ENCODE results near the gene HPS6.
"Not testable (repeated sequence)": the region's sequence is repeated elsewhere in the genome, so short reads cannot be mapped to it uniquely, and the experiment has no call there.

The HPS6 gene

GRCh38 chr10:102064868-102065560, at the start of gene HPS6:
HPS6 (plus strand) TSS chr10:102065349; CDS start chr10:102065475, 126 bp downstream.
- peak; percentile 93 for DNase-seq

- no peak for DNase-seq
Observed at GRCh38 chr10:102016416-102016815, 48.7 kb upstream of the HPS6 start.

DNA sequence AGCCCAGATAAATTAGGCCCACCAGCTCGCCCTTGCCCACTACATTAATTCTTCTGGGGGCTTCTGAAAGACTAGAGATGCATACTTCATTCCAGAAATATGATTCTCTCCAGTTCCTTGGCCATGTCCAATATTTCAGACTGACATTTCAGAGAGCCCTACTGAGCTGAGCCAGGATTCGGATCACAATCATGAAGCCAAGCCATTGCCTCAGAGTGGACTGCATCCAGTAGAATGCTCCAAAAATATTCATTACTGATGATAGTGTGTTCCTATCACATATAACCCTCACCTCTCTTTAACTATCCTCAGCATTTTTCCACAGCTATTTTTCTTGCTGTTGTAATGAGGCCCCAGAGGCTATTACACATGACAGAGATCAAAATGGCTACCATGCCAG, 47.9 kb upstream of the HPS6 start:
- no peak for DNase-seq

DNA sequence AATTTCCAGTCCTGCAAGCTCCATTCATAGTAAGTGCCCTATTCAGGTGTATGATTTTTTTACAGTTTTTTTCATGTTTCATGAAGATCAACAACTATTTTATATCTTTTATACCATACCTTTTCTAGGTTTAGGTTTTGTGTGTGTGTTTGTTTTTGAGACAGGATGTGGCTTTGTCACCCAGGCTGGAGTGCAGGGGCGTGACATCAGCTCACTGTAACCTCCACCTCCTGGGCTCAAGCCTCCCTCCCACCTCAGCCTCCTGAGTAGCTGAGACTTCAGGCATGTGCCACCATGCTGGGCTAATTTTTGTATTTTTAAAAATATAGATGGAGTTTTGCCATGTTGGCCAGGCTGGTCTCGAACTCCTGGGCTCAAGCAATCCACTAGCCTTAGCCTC, 44.2 kb upstream of the HPS6 start:
- DNase-seq = no peak

DNA sequence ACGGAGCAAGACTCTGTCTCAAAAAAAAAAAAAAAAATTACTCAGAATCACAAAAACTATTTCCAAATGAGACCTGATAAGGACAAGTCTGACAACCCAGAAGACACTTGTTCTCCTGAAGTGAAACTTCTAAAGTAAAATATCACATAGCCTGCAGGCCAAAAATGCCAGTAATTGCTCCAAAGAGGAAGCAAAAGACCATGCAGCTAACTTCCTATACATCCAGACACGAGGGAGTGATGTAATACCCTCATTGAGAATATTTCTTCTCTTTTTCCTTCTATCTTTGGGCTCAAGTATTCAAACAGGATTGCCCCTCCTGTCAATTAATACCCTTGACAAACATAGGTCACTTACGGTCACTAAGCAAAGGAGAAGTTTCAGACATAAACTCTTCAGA, 40.4 kb upstream of the HPS6 start:
- peak; percentile 78 to 81 for DNase-seq

- DNase-seq = no peak
Observed at GRCh38 chr10:102027261-102027660, 37.9 kb upstream of the HPS6 start.

GRCh38 chr10:102033787-102034186, 31.4 kb upstream of the HPS6 start:
- DNase-seq = no peak

GRCh38 chr10:102035807-102036206, 29.3 kb upstream of the HPS6 start:
- not testable (repeated sequence) for DNase-seq

- no peak for DNase-seq
Observed at GRCh38 chr10:102038410-102038809, 26.7 kb upstream of the HPS6 start.

DNA sequence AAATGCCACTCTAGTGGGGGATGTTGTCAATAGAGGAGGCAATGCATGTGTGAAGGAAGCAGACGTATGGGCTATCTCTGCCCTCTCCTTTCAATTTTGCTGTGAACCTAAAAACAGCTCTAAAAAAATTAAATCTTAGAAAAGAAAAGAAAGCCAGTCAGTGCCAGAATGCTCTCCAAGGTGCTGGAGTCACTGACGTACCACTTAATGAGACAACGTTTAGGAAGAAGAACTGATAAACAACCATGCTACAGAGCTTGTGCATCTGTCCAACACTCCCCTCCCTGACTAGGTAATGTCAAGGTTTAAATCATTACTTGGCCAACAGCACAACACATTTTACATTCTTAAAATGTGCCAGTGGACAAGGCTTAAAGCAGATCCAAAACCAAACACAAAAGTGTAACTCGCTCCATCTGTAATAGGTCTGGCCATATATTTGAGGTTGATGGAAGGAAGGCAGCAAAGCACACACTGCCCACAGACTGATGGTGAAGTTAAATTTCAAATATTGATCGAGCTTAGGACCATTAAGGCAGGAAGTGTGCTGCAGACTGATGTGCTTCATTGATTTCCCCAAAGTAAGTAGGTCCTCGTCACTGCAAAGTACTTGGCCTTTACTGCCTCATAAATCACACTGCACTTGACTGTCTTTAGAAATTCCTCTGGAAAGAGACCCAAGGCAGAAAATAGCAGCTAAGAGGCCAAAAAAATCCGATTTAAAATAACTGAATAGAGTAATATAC, 24.7 kb upstream of the HPS6 start:
- peak; percentile 29 to 43 for DNase-seq

GRCh38 chr10:102045292-102045691, 19.9 kb upstream of the HPS6 start:
- DNase-seq = no peak

GRCh38 chr10:102046095-102046494, 19.1 kb upstream of the HPS6 start:
- no peak for DNase-seq

DNA sequence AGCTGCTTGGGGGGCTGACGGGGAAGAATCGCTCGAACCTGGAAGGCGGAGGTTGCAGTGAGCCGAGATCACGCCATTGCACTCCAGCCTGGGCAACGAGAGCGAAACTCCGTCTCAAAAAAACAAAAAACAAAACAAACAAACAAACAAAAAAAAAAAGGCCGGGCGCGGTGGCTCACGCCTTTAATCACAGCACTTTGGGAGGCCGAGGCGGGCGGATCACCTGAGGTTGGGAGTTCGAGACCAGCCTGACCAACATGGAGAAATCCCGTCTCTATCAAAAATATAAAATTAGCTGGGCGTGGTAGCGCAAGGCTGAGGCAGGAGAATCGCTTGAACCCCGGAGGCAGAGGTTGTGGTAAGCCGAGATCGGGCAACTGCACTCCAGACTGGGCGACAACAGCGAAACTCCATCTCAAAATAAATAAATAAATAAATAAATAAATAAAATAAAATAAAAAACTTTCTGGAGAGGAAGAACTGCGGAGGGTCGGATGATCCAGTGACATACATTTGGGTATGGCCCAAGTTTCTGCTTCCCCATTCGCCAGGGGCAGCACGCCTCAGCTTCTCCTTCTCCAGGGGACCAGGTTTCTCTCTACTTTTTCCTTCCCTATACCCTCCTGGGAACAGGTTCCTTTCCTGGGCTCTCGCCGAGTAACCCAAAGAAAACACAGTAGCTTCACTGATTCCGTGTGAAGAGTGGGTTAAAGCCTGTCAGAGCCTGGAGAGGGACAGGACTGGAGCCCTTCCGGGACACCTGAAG, 10.1 kb upstream of the HPS6 start:
- DNase-seq = peak; percentile 70 to 87

DNA sequence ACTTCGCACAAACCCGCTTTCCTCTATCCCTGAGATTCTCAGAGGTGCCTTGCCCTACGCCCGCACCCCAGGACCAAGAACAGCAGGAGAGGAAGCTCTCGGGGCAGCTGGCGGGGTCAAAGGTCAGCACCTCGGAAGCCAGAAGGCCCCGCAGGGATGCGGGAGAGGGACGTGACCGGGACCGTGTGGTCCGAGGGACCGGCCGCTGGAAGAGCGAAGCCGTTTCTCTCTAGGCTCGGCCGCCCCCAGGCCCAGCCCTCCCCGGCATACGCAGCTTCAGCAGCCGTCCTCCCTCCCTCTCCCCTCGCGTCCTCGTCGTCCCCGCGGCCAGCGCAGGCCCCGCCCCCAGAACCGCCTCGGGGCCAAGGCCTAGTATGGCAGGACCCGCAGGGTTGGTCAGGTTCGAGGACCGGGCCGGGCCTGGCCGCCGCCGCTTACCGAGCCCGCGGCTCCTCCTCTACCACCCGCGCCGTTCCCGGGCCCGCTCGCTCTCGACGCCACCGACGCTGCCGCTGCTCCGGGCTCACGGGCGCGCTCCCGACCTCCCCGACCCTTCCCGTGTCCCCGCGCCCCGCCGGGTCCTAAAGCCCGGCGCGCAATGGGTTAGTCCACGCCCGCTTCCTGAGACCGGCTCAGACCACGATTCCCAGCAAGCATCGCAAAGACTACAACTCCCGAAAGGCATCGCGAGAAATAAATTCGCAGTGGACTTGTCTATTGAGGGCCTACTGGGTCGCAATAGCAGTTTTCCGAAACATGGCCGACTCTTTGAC, 9.3 kb upstream of the HPS6 start, which contains the start of gene ARMH3:
ARMH3 (minus strand) TSS at position 527 of the 773 bp plus-strand sequence. CDS start 16,059 bp downstream, outside the sequence.
- peak; percentile 99 for DNase-seq

DNA sequence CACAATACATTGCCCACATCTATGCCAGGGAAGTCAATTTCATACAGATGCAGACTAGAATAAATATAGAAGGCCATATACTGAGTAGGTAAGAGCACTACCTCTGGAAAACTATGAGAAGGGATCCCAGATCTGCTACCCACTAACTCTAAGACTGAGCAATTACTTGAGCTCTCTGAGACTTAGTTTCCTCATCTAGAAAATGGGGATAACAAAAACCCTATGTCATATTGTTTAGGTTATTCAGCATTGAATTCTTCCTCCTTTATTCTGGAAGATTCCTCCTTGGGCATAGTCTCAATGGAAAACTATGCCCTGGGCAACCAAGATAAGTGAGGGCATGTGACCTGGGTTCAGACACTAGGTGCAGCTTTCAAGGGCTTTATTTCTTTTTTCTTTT, 5.2 kb upstream of the HPS6 start:
- DNase-seq = no peak

DNA sequence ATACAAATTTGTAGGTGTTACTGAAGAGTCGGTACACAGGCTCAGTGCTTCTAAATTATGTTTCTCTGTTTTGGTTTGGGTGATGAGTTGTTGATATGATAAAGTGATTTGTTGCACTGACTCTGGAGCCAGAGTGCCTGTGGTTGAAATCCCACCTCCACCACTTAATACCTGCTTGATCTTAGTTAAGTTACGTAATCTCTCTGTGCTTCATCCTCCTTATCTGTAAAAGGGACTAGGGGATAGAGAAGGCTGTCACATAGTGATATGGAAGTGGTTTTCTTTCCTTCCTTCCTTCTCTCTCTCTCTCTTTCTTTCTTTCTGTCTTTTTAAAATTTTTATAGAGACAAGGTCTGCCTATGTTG, 664 bp upstream of the HPS6 start:
- no peak for DNase-seq

DNA sequence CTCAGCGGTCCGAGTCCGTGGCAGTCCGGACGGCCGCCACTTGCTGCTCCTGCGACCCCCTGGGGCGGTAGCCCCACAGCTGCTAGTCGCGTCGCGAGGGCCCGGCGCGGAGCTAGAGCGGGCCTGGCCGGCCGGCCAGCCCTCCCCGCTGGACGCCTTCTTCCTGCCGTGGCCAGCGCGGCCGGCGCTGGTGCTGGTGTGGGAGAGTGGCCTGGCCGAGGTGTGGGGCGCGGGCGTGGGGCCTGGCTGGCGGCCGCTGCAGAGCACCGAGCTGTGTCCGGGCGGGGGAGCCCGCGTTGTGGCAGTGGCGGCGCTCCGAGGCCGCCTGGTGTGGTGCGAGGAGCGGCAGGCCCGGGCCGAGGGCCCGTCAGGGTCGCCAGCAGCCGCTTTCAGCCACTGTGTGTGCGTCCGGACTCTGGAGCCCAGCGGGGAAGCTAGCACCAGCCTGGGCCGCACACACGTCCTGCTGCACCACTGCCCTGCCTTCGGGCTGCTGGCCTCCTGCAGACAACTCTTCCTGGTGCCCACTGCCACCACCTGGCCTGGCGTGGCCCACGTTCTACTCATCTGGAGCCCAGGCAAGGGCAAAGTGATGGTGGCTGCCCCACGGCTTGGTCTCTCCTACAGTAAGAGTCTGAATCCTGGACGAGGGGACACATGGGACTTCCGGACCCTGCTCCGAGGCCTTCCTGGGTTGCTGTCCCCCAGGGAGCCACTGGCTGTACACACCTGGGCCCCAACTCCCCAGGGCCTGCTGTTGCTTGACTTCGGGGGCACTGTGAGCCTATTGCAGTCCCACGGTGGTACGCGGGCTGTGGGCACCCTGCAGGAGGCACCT, 631 bp downstream of the HPS6 start:
- DNase-seq = no peak

DNA sequence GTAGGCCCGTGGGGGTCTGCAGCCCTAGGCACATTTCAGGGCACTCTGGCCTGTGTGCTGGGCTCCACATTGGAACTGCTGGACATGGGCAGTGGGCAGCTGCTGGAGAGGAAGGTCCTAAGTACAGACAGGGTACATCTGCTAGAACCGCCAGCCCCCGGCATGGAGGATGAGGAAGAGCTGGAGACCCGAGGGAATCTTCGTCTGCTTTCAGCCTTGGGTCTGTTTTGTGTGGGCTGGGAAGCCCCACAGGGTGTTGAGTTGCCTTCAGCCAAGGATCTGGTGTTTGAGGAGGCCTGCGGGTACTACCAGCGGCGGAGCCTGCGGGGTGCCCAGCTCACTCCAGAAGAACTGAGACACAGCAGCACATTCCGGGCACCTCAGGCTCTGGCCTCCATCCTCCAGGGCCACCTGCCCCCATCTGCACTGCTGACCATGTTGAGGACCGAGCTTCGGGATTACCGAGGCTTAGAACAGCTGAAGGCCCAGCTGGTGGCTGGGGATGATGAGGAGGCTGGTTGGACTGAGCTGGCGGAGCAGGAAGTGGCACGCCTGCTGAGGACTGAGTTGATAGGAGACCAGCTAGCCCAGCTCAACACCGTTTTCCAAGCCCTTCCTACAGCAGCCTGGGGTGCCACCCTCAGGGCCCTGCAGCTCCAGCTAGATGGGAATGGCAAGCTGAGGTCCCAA, 1.4 kb downstream of the HPS6 start:
- DNase-seq = no peak

GRCh38 chr10:102067091-102067916, 2.2 kb downstream of the HPS6 start:
- DNase-seq = no peak

DNA sequence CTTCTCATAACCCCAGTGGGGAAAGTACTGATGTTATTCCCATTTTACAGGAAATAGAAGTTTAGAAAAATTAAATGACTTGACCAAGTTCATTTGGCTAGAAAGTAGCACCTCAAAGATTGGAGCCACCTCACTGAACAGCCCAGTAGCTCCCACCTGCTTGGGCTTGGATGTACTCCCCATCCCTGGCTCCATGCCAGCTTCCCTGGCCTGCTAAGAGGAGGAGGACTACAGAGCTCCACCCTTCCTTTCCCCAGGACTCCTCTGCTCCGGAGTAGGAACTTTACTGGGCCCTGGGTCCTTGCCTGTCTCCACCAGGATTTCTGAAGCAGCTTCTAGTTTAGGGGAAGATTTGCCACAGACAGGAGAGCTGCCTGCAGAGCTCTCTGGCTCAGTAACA, 3.1 kb downstream of the HPS6 start:
- DNase-seq = no peak
